Left renal cortex interstitium (tissue), 4 donors: ENCODE measurements around the gene CPT1C. TPM values are rescaled to one million over a fixed set of nuclear protein-coding genes. Genes with fewer than 3 reads are reported as not detected.

ENCODE experiments used
- DNase-seq, 4 donors: peaks; one replicate each; pipeline ENCODE4 v3.0.0-alpha.2; 2013; ENCODE audit warnings: low read depth in 4 of 4, low spot score in 2 of 4, missing footprints in 1 of 4
- polyA plus RNA-seq, 4 donors: library from polyadenylated mRNA; unstranded; fragments of 120-200 nt; gene quantifications; one replicate each; pipeline ENCODE4 v1.2.1, GENCODE V29; 2013; ENCODE audit not compliant: insufficient read length in 4 of 4

Gene CPT1C
- 10 to 100 TPM; 10.0 to 13.1 (median 11.3) TPM for polyA plus RNA-seq

DNA sequence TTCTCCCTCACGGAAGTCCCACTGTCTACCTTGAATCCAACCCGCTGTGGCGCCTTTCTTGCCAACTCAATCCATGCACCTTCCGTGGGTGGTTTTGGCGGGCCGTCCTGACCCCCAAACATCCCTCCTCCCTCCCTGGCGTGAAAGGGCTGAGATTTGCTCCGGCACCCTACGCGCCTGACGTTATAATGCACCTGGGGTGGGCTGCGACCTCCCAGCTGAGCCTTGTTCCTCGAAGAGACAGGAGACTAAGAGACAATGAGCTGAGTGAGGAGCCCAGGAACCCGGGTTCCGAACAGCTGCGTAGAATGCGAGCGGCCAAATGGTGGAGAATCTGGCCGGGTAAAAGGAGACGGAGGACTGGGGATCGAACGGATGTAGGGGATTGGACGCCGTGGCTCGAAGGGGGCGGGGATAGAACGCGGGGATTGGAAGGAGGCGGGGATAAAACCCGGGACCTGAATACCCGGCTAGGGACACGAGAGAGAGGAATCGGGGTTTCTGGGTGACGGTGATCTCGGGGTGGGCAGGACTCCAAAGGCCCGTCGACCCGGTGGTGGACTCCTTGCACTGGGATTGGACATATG lies at the start of gene CPT1C:
Gene CPT1C, plus strand, starts transcription at position 461 of the 587 bp plus-strand sequence. CDS start 1,137 bp downstream, outside the sequence.
- DNase-seq: peak in 1 of 4 donors; percentile 52

DNA sequence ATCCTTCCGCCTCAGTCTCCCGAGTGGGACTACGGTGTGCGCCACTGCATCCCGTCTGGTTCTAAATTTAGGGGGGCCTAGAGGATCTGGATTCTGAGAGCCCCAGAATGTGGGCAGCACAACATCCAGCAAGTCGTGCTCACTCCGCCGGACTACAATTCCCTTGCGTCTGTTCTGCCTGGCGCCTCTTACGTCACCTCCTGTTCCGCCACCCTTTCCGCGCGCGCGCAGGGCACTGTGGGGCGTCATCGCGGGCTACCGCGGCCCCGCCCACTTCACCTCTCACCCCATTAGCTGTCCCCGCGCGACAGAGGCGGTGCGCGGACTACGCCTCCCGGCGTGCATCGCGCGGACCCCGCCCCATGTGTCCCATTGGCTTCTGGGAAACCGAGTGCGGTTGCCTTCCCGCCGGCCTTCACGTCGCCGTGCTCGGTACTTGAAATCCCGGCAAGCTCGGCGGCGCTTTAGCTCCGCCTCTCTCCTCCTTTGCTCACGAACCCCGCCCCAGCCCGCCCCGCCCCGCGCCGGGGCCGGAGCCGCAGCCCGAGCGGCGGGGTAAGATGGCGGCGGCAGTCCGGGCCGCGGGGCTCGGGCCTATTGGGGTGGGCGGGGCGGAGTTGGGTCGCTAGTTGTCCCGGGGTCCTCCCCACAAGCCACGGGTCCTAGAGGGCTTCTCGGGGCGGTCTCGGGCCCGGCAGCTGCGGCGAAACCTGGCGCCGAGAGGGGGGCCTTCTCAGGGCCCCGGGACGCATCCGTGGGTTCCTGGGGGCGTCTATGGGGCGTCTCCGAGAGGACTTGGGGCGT lies 49.0 kb upstream of the CPT1C start, which contains the start of gene SCAF1:
Gene SCAF1, plus strand, starts transcription at position 522 of the 804 bp plus-strand sequence. CDS start 2,818 bp downstream, outside the sequence.
- DNase-seq: peak; percentile 92 to 99 (median 96)

DNA sequence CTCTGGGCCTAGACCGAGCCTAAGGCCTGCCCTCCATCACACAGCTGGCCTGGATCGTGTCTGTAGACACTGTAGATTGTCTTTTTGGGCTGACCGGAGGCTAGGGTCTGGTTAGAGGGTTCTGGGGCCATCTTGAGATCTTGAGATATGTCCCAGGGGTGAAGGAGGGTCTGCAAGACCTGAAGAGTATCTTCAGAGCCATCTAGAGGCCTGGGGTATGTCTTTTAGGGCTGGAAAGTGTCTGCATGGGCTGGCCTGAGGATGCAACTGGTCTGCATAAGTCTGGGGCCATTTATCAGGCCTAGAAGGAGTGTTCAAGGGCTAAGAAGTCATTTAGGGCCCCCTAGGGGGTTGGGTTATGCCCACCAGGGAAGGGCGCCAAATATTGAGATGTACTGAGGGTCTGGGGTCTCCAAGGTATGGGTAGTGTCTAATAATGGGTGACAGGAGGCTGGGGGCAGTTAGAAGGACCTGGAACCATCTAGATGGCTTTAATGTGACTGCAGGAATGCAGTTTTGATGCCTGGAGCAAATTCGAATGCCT lies 48.4 kb upstream of the CPT1C start:
- DNase-seq: no peak

DNA sequence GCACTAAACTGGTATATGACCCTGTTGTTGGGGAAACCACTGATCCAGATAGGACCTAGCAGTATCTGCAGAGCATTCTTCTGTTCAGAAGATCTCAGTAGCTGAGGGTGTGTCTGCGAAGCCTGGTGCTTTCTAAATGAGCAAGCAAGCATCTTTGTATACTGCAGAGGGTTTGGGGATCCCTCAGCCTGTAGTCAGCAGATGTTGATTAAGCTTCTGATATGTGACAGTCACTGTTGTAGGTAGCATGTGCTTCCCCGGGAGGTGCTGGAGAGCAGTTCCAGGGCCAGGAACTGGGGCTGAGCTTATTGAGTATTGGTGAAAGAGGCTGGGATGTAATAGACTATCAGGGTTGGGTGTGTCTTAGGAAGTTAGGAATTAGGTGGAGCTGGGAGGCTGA lies 47.5 kb upstream of the CPT1C start:
- DNase-seq: no peak

GRCh38 chr19:49645592-49645991 lies 45.3 kb upstream of the CPT1C start:
- DNase-seq: no peak

- DNase-seq: no peak
These were observed 44.9 kb upstream of the CPT1C start for GRCh38 chr19:49645995-49646394.

DNA sequence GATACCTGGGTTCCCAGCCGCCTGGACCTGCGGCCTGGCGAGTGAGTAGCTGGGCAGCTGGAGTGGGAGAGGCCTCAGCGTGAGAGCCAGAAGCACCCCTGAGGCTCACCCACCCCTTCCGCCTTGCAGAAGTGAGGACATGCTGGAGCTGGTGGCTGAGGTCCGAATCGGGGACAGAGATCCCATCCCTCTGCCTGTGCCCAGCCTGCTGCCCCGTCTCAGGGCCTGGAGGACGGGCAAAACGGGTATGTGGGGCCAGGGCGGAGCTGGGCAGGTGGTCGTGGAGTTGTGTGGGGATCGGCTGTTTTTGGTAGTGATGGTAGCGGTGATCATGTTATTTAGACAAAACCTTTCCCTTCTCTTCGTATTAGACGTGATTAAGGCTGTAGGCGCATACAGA lies 44.3 kb upstream of the CPT1C start:
- DNase-seq: no peak

- no peak for DNase-seq
These were observed 39.7 kb upstream of the CPT1C start for GRCh38 chr19:49651029-49651819.

GRCh38 chr19:49651820-49652550 lies 38.9 kb upstream of the CPT1C start:
- DNase-seq: no peak

- DNase-seq: no peak
These were observed 38.1 kb upstream of the CPT1C start for GRCh38 chr19:49652551-49653465.

DNA sequence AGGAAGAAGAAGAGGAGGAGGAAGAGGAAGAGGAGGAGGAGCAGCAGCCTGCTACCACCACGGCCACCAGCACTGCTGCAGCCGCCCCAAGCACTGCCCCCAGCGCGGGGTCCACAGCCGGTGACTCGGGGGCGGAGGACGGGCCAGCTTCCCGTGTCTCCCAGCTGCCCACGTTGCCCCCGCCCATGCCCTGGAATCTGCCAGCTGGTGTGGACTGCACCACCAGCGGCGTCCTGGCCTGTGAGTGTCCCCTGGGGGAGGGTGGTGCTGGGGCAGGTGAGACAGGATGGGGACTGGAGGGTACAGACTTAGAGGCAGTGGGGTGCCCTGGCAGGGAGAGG lies 37.5 kb upstream of the CPT1C start:
- DNase-seq: no peak

GRCh38 chr19:49654581-49654980 lies 36.3 kb upstream of the CPT1C start:
- DNase-seq: no peak

DNA sequence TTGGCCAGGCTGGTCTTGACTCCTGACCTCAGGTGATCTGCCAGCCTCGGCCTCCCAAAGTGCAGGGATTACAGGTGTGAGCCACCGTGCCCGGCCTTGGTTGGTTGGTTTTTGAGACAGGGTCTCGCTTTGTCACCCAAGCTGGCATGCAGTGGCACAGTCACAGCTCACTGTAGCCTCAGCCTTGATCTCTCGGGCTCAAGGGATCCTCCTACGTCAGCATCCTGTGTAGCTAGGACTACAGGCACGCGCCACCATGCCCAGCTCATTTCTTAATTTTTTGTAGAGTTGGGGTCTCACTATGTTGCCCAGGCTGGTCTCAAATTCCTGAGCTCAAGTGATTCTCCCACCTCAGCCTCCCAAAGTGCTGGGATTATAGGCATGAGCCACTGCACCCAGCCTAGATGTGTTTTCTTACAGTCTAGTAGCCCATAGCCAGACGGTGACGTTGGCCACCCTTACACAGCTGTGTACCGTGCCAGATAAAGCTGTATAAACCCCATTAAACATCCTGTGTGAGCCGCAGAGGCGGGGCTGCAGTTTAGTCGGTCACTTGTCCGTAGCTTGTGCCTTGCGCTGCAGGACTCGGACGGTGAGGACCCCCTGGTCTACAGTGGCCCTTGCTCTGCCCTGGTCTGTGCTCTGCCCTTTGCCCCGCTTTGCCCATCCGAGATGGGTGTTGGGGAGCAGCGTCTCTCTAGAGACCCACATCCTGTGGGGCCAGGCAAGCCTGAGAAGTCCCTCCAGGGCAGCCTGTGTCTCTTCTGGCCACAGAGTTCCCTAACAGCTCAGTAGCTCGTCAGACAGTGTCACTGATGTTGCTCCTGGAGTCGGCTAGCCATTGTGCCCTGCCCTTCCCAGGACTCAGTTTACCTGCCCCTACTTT lies 35.1 kb upstream of the CPT1C start:
- DNase-seq: no peak

DNA sequence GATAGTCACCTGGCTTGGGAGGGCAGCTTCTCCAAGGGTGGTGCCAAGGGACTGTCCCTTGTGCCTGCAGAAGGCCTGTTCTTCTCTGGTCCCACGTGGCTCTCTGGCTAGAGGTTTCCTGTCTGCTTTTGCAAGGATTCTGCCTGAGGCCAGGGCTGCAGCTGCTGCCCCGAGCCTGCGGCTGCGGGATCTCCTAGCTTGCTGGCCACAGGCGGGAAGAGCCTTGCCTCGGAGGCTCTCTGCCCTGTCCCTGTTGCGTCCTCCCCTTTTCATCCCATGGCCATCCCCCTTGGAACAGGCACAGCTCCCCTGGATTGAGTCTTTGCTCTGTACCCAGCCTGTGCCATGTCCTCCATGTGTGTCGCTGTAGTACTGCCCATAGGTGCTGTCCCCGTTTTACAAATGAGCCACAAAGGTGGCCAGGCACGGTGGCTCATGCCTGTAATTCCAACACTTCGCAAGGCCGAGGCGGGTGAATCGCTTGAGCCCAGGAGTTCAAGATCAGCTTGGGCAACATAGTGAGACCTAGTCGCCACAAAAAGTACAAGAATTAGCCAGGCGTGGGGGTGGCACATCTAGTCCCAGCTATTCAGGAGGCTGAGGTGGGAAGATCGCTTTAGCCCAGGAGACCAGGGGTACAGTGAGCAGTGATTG lies 34.3 kb upstream of the CPT1C start:
- no peak for DNase-seq

- DNase-seq: no peak
These were observed 33.3 kb upstream of the CPT1C start for GRCh38 chr19:49657493-49658138.

DNA sequence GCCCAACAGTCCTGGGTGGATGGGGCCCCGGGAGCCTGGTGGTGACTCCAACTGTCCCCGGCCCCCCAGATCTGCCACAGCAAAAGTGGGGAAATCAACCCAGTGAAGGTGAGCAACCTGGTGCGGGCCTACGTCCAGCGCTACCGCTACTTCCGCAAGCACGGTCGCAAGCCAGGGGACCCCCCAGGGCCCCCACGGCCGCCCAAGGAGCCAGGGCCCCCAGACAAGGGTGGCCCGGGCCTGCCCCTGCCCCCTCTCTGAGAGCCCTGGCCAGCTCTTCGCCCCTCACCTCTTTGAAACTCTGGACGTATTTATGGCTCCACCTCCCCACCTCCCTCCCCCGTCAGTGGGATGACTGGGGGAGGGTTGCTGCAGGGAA lies 32.8 kb upstream of the CPT1C start:
- DNase-seq: no peak
